ENCODE measurements around the gene IL20RA. TPM values are rescaled to one million over a fixed set of nuclear protein-coding genes. Genes with fewer than 3 reads are reported as not detected.

Gene IL20RA
- total and polyA plus RNA-seq, 2 donors (not counting 3 experiments of a cell fraction or from before 2014, with no cell fraction given) = not detected

DNA sequence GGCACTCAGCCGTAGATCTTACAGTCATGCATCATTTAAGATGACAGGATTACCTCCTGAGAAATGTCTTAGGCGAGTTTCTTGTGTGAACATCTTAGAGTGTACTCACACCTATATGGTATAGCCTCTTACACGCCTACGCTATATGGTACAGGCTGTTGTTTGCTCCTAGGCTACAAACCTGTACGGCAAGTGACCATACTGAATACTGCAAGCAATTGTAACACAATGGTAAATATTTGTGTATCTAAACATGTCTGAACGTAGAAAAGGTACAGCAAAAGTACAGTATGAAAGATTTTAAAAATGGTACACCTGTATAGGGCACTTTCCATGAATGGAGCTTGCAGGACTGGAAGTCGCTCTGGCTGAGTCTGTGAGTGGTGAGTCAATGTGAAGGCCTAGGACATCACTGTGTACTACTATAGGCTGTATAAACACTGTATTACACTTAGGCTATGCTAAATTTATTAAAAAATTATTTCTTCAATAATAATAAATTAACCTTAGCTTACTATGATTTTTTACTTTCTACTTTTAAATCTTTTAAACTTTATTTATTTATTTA, 541 bp upstream of the IL20RA start:
- intact Hi-C loops (cut with micrococcal nuclease) = no loop called here
- Histone ChIP-seq H2AFZ (ENCODE audit: low read depth, low read length) (no peak overlapping the region), H3K4me3 (replicated peaks in 1 of 3; ENCODE audit: insufficient read depth in 1 of 3, low read depth in 1 of 3, low read length in 3 of 3) (no peak overlapping the region), H3K27me3 (ENCODE audit: control insufficient read depth in 2 of 2, insufficient read depth in 2 of 2, low read length in 2 of 2) (peaks cover 16 to 30% of the 10 kb centered on the region in 2 experiments), H3K27ac (ENCODE audit: insufficient read depth, low read depth, low read length) (no peak overlapping the region), H4K20me1 (replicated peaks; ENCODE audit: control insufficient read depth, extremely low read depth, insufficient read depth, low read length) (no peaks in the 10 kb centered on the region), H3K9ac (replicated peaks; ENCODE audit: extremely low read depth, insufficient read depth, low read length) (no peak overlapping the region), H3K4me1 (ENCODE audit: control insufficient read depth, extremely low read depth, insufficient read depth, low read length) (no peaks in the 10 kb centered on the region), H3K9me1 (replicated peaks; ENCODE audit: control insufficient read depth, extremely low read depth, insufficient read depth, low read length) (no peaks in the 10 kb centered on the region), H3K4me2 (ENCODE audit: insufficient read depth, low read length) (no peak overlapping the region), H3K36me3 (ENCODE audit: control insufficient read depth in 2 of 2, extremely low read depth in 1 of 2, insufficient read depth in 2 of 2, low read length in 2 of 2) (no peaks in the 10 kb centered on the region), H3K9me3 (replicated peaks; ENCODE audit: control insufficient read depth, insufficient read depth, low read length) (no peaks in the 10 kb centered on the region), H3K79me2 (ENCODE audit: control insufficient read depth, insufficient read depth, low read length) (no peaks in the 10 kb centered on the region)
- dilution Hi-C loops (cut with MboI; ENCODE audit: extremely low pct_ligation_motif_present, low sequenced_read_pairs) = no loop called here
- no peak for FAIRE-seq
- no peak for DNase-seq (ENCODE audit: low read depth, low spot score)
- no TSS peak for BruUV-seq (replicated peaks)
- ChIA-PET CTCF (interaction anchor here (1.0 kb wide), 1 partner anchor 31 kb away, joined by 3 read pairs; no protein-coding TSS in a partner anchor), POLR2A (no interaction called here)
- no peak for TF ChIP-seq POLR2AphosphoS5 (IDR thresholded peaks at IDR 0.05; ENCODE audit: insufficient read depth, low read depth, low read length)
- TF ChIP-seq POLR2A (IDR thresholded peaks at IDR 0.05; ENCODE audit: low read depth, low read length) = no peak
- TF ChIP-seq MYC (IDR thresholded peaks at IDR 0.05; ENCODE audit: low read depth, low read length) = no peak
- TF ChIP-seq MAX (IDR thresholded peaks at IDR 0.05; ENCODE audit: insufficient read depth, insufficient read length) = no peak

GRCh38 chr6:137043710-137044365, 927 bp downstream of the IL20RA start:
- peak overlapping the region; percentile 55 to 71 (median 66) for H3K4me3 ChIP-seq (replicated peaks in 1 of 3; ENCODE audit: insufficient read depth in 1 of 3, low read depth in 1 of 3, low read length in 3 of 3)
- DNase-seq (ENCODE audit: low read depth, low spot score) = peak; percentile 39
- no peaks in the 10 kb centered on the region for H3K9me1 ChIP-seq (replicated peaks; ENCODE audit: control insufficient read depth, extremely low read depth, insufficient read depth, low read length)
- peak overlapping the region; percentile 89 for H2AFZ ChIP-seq (ENCODE audit: low read depth, low read length)
- intact Hi-C loops (cut with micrococcal nuclease) = no loop called here
- TF ChIP-seq CTCF (IDR thresholded peaks at IDR 0.05; ENCODE audit: extremely low read depth in 1 of 2, insufficient read depth in 1 of 2, low read depth in 1 of 2, low read length in 2 of 2) (no peak), MYC (IDR thresholded peaks at IDR 0.05; ENCODE audit: low read depth, low read length) (no peak), JUN (IDR thresholded peaks at IDR 0.05; ENCODE audit: borderline replicate concordance, insufficient read depth, insufficient read length, low read depth) (no peak), POLR2AphosphoS5 (IDR thresholded peaks at IDR 0.05; ENCODE audit: insufficient read depth, low read depth, low read length) (no peak), MAX (IDR thresholded peaks at IDR 0.05; ENCODE audit: insufficient read depth, insufficient read length) (no peak), POLR2A (IDR thresholded peaks at IDR 0.05; ENCODE audit: low read depth, low read length) (no peak), EZH2 (IDR thresholded peaks at IDR 0.05; ENCODE audit: borderline replicate concordance, low read depth, low read length, severe bottlenecking) (no peak), GATA2 (IDR thresholded peaks at IDR 0.05; ENCODE audit: insufficient read depth, insufficient read length, low read depth, low read length) (no peak), FOS (IDR thresholded peaks at IDR 0.05; ENCODE audit: borderline replicate concordance, insufficient read depth, low read length) (no peak)
- H4K20me1 ChIP-seq (replicated peaks; ENCODE audit: control insufficient read depth, extremely low read depth, insufficient read depth, low read length) = no peaks in the 10 kb centered on the region
- FAIRE-seq = peak; percentile 42
- H3K27ac ChIP-seq (ENCODE audit: insufficient read depth, low read depth, low read length) = no peak overlapping the region
- no peaks in the 10 kb centered on the region for H3K9me3 ChIP-seq (replicated peaks; ENCODE audit: control insufficient read depth, insufficient read depth, low read length)
- H3K9ac ChIP-seq (replicated peaks; ENCODE audit: extremely low read depth, insufficient read depth, low read length) = peak overlapping the region; percentile 3
- ChIA-PET POLR2A (no interaction called here), CTCF (interaction anchor here (0.6 to 1.8 kb wide), 7 partner anchors 24 to 1862 kb away, joined by 3 to 5 read pairs (median 4); no protein-coding TSS in a partner anchor)
- no TSS peak for BruUV-seq (replicated peaks)
- H3K36me3 ChIP-seq (ENCODE audit: control insufficient read depth in 2 of 2, extremely low read depth in 1 of 2, insufficient read depth in 2 of 2, low read length in 2 of 2) = no peaks in the 10 kb centered on the region
- peak overlapping the region; percentile 85 for H3K4me2 ChIP-seq (ENCODE audit: insufficient read depth, low read length)
- H3K79me2 ChIP-seq (ENCODE audit: control insufficient read depth, insufficient read depth, low read length) = no peaks in the 10 kb centered on the region
- peaks cover 13 to 38% of the 10 kb centered on the region in 2 experiments for H3K27me3 ChIP-seq (ENCODE audit: control insufficient read depth in 2 of 2, insufficient read depth in 2 of 2, low read length in 2 of 2)
- H3K4me1 ChIP-seq (ENCODE audit: control insufficient read depth, extremely low read depth, insufficient read depth, low read length) = no peaks in the 10 kb centered on the region
- dilution Hi-C loops (cut with MboI; ENCODE audit: extremely low pct_ligation_motif_present, low sequenced_read_pairs) = no loop called here

All from endothelial cell of umbilical vein (primary cell).